ENCODE measurements around the gene TRIM9.

DNA sequence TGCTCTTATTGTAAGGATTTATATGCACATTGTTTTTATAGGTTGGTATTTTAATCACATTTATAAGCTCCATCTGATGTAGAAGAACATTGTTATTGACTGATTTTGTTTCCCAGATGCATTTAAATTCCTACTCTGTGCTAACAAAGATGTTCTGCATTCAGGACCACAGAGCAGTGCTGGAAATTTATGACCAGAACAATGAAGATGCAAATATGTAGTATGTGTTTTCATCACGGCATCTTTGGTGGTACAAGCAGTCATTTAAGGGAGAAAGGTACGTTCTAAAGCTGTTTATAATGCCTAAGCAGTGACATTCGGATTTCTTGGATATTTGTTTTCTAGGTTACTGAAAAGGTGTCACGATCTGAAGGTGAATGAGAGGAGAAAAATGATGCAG is 66.5 kb downstream of the TRIM9 start:
- TF ChIP-seq, protein P1, sequence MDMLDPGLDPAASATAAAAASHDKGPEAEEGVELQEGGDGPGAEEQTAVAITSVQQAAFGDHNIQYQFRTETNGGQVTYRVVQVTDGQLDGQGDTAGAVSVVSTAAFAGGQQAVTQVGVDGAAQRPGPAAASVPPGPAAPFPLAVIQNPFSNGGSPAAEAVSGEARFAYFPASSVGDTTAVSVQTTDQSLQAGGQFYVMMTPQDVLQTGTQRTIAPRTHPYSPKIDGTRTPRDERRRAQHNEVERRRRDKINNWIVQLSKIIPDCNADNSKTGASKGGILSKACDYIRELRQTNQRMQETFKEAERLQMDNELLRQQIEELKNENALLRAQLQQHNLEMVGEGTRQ (IDR thresholded peaks at IDR 0.05; ENCODE audit: low read depth, low read length): no peak
- TF ChIP-seq, protein P2, sequence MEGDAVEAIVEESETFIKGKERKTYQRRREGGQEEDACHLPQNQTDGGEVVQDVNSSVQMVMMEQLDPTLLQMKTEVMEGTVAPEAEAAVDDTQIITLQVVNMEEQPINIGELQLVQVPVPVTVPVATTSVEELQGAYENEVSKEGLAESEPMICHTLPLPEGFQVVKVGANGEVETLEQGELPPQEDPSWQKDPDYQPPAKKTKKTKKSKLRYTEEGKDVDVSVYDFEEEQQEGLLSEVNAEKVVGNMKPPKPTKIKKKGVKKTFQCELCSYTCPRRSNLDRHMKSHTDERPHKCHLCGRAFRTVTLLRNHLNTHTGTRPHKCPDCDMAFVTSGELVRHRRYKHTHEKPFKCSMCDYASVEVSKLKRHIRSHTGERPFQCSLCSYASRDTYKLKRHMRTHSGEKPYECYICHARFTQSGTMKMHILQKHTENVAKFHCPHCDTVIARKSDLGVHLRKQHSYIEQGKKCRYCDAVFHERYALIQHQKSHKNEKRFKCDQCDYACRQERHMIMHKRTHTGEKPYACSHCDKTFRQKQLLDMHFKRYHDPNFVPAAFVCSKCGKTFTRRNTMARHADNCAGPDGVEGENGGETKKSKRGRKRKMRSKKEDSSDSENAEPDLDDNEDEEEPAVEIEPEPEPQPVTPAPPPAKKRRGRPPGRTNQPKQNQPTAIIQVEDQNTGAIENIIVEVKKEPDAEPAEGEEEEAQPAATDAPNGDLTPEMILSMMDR (conservative IDR thresholded peaks at IDR 0.05; ENCODE audit: low read depth, low read length): no peak
- TF ChIP-seq POLR2A (IDR thresholded peaks at IDR 0.05; ENCODE audit: low read depth, low read length): no peak

Data from IMR-90 (cell line).